ENCODE measurements around the gene KRT1.
A peak's percentile ranks its signal among the peaks of the same experiment; 100 is the strongest.
"Not testable (repeated sequence)": the region's sequence is repeated elsewhere in the genome, so short reads cannot be mapped to it uniquely, and the experiment has no call there.

The KRT1 gene

GRCh38 chr12:52681526-52682380 is 1.5 kb upstream of the KRT1 start:
- DNase-seq: peak; percentile 44

GRCh38 chr12:52679875-52680274 is 332 bp downstream of the KRT1 start:
- DNase-seq: no peak

DNA sequence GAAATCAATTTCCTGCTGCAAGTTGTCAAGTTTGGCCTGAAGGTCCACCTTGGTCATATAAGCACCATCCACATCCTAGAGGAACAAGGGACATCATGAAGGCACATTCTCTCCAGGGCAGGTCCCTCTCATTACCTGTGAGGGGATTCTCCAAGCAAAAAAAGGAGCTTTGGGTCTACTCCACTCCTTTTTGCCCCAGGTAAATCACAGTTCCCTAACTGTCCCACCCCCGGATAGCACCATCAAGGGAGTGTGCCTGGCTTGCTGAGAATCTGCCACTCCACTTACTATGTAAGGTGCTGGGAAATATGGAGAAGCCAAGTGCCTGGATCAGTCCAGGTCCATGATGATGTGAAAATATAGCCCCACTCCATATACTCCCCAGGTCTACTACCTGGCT is 2.5 kb downstream of the KRT1 start:
- DNase-seq: no peak

- no peak for DNase-seq
These were observed 3.1 kb downstream of the KRT1 start for GRCh38 chr12:52677126-52677525.

- DNase-seq: no peak
These were observed 4.0 kb downstream of the KRT1 start for GRCh38 chr12:52676163-52676562.

DNA sequence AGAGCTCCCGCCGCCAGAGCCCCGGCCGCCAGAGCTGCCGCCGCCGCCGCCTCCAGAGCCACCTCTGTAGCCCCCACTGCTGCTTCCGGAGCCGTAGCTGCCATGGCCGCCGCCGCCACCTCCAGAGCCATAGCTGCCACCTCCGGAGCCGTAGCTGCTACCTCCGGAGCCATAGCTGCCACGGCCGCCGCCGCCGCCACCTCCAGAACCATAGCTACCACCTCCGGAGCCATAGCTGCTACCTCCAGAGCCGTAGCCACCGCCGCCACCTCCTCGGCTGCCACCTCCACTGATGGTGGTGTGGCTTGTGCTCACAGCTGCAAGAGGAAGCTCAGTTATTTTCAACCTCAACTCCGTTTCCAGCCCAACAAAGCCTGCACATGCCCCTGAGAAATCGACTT is 4.9 kb downstream of the KRT1 start:
- no peak for DNase-seq

- DNase-seq: no peak
These were observed 5.8 kb downstream of the KRT1 start for GRCh38 chr12:52674433-52674775.

DNA sequence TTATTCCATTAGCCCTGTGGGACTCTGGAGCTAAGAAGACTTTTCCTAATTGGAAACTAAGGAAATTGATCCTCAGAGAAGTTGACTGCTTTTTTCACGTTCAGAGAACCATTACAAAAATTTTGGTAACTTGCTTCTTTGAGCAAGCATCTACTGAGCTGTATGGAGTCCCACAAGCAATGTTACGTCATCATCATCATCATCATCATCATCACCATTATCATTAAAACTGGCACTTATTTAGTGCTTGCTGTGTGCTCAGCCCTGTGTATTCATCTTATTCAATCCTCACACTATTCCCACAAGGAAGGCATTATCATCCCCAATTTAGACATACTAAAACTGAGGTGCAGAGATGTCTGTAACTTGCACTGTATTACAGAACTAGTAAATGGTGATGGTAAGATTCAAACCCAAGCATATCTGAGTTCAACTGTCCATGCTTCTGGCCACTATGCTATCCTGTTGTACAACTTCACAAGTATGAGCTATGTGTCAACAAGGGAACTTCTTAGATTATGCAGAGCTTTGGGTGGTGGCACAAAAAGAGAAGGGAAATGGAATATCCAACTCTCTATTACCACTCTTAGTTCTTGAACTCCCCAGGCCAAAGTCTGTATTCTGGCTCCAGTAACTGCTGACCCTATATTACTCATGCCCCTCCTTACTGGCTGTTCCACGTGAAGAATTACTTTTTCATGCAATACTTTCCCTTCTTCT is 6.3 kb downstream of the KRT1 start:
- DNase-seq: no peak

- no peak for DNase-seq
These were observed 7.0 kb downstream of the KRT1 start for GRCh38 chr12:52673217-52673616.

- no peak for DNase-seq
These were observed 7.8 kb downstream of the KRT1 start for GRCh38 chr12:52672321-52672933.

DNA sequence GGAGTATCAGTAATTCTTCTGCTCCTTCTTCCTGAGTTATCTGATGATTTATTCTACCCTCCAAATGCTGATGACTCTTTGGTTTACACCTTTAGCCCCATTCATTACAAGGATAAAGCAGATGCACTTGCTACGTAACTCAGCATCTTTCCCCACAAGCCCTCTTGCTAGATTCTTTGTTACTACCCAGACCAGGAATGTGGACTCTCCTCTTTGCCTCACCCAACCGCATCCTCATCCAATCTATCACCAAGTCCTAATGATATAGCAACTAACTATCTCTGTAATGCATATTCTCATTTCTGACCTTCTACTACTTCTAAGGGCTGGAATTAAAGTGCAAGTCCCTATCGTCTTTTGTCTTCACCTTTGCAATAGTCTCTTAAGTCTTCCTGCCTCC is 9.2 kb downstream of the KRT1 start:
- no peak for DNase-seq

DNA sequence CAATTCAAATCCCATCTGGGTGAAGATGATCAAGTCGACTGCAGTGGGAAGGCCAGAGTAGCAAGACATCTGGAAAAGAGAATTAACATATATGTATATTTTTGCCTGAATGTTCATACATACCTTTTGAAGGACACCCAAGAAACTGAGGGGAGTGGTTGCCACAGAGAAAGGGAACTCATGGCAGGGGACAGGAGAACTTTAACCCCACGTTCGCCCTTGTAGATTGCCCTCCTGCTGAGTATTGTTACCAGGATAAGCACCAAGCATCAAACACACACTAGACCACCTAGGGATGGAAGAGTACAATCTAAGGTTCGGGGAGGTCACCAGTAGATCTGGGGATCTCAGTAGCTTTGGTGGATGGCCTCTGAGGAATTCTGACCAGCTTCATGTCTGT is 9.7 kb downstream of the KRT1 start:
- no peak for DNase-seq

GRCh38 chr12:52669941-52670340 is 10.3 kb downstream of the KRT1 start:
- DNase-seq: not testable (repeated sequence)

GRCh38 chr12:52669426-52669825 is 10.8 kb downstream of the KRT1 start:
- no peak for DNase-seq

GRCh38 chr12:52667931-52668330 is 12.3 kb downstream of the KRT1 start:
- DNase-seq: no peak

DNA sequence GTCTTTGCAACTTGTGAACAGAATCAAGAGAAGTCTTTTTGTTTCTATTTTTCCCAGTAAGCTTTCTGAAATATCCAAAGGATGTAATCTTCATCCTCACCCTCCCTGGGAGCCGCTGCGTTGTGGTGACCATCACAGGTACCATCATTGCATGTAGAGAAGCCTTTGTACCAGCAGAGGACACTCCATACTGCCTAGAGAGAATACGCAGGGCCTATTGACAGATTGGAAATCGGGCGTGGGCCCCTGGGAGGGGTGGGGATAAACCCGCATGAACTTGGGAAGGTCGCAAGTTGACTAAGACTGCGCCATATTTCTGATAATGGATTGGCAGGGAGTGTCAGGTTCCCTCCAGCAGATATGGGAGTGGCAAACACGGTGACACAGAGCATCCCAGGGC is 12.7 kb downstream of the KRT1 start:
- no peak for DNase-seq

DNA sequence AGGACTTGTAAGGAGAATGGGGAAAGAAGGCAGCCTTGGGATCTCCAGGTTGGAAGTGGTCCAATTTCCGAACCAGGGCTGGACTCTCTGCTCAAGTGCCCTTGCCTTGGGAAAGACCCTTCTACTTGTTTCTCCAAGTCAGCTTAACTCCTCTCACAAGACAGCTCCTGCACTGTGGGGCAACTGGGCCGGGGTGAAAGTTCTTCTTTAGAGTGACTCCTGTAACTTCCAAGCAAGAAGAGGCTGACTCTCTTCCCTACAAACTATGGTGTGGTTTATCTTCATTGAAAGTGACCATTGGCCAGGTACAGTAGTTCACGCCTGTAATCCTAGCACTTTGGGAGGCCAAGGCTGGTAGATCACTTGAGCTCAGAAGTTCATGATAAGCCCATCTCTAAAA is 13.7 kb downstream of the KRT1 start:
- DNase-seq: no peak

GRCh38 chr12:52663420-52663819 is 16.8 kb downstream of the KRT1 start:
- DNase-seq: no peak

- no peak for DNase-seq
These were observed 17.3 kb downstream of the KRT1 start for GRCh38 chr12:52662918-52663229.

GRCh38 chr12:52662093-52662917 is 17.9 kb downstream of the KRT1 start:
- no peak for DNase-seq

DNA sequence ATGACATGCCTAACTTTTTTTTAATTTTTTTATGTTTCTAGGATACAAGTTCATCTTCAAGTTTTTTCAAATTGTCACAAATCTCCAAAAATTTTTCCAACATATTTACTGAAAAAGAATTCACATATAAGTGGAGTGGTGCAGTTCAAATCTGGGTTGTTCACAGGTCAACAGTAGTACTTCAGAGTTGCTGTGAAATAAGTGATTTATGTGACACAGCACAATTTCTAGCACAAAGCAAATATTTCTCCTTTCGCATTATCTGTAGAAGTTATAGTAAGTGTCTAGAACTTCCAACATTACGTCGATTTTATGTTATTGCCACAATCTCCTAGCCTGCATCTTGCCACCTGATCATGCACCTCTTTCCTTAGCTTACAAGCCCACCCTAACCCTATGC is 18.5 kb downstream of the KRT1 start:
- DNase-seq: no peak

DNA sequence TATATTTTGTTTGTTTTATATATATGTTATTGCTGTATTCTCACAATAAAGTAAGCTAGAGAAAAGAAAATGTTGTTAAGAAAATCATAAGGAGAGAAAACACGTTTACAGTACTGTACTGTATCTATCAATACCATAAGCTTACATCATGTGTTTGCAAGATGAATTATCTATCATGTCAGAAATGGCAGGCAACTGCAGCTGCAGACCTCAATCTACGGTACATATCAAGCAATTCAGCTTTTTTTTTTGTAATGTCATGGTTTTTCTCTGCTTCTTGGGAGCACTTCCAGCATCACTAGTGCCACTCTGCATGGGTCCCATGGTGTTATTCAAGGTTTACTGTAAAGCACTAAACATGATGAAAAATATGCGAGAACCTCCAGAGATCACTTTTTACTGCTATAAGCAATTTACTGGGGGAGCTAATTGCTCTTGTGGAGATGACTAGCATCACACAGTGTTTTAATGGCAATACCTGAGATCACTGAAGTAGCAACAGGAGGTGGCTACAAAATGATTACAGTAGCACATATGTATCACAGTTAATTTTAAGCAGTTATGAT is 19.2 kb downstream of the KRT1 start:
- DNase-seq: no peak

- DNase-seq: no peak
These were observed 20.3 kb downstream of the KRT1 start for GRCh38 chr12:52659951-52660350.

Data from activated T-cell treated with anti-CD3 and anti-CD28 coated beads, Interleukin-2, amount 50 U/mL, for 1 hour (primary cell).